PC-9 (cell line): ENCODE measurements around the gene SESN3. TPM values are rescaled to one million over a fixed set of nuclear protein-coding genes. Genes with fewer than 3 reads are reported as not detected.
"Not testable (repeated sequence)": the region's sequence is repeated elsewhere in the genome, so short reads cannot be mapped to it uniquely, and the experiment has no call there.

Experiments used
- BruUV-seq: library from RNA; stranded (reverse); fragments of 400-500 nt; replicated peaks from 2 replicates; lab custom pipeline; 2021; lab: Mats Ljungman, UMichigan
- CTCF ChIA-PET: fragments of 300-600 bp; sonication (Branson Sonifier 250); formaldehyde crosslinking; loops from one replicate; lab custom pipeline; 2022; ENCODE audit warnings: antibody characterized with exemption; lab: Charles Lee
- POLR2A ChIA-PET: fragments of 300-600 bp; sonication (Branson Sonifier 250); formaldehyde crosslinking; loops from one replicate; lab custom pipeline; 2022; ENCODE audit warnings: antibody characterized with exemption; ENCODE audit not compliant: unreplicated experiment; lab: Charles Lee
- DNase-seq, 2 experiments: peaks; one replicate each; pipeline versions ENCODE4 v3.0.0 to v3.0.0-alpha.2; 2015 to 2022; ENCODE audit warnings: mixed read lengths in 1 of 2
- H2AFZ ChIP-seq: fragments of 200-600 bp; sonication (generic); 2 replicates; pipeline ENCODE4 v1.8.1; 2017; ENCODE audit warnings: antibody characterized with exemption
- H3F3A ChIP-seq: fragments of 200-600 bp; sonication (generic); 2 replicates; pipeline ENCODE4 v1.8.1; 2017; ENCODE audit warnings: antibody characterized with exemption, mild to moderate bottlenecking, low read depth; ENCODE audit not compliant: insufficient read depth
- H3K27ac ChIP-seq: fragments of 200-600 bp; sonication (generic); 2 replicates; pipeline ENCODE4 v1.6.1; 2016; ENCODE audit warnings: mixed run types
- H3K27me3 ChIP-seq: fragments of 200-600 bp; sonication (generic); 2 replicates; pipeline ENCODE4 v1.6.1; 2016; ENCODE audit warnings: low read depth, mixed run types; ENCODE audit not compliant: insufficient read depth
- H3K36me3 ChIP-seq: fragments of 200-600 bp; sonication (generic); 2 replicates; pipeline ENCODE4 v1.6.1; 2016; ENCODE audit warnings: low read depth, mixed run types
- H3K4me1 ChIP-seq: fragments of 200-600 bp; sonication (generic); replicated peaks from 2 replicates; pipeline ENCODE4 v1.6.1; 2016; ENCODE audit warnings: mixed run types; ENCODE audit not compliant: insufficient read depth
- H3K4me2 ChIP-seq: fragments of 200-600 bp; sonication (generic); 2 replicates; pipeline ENCODE4 v1.6.1; 2017; ENCODE audit warnings: mixed run types
- H3K4me3 ChIP-seq: fragments of 200-600 bp; sonication (generic); 2 replicates; pipeline ENCODE4 v1.6.1; 2016; ENCODE audit warnings: mixed run types
- H3K79me2 ChIP-seq: fragments of 200-600 bp; sonication (generic); 2 replicates; pipeline ENCODE4 v1.6.1; 2017; ENCODE audit warnings: low read depth, mixed run types
- H3K9me2 ChIP-seq: fragments of 200-600 bp; sonication (generic); 2 replicates; pipeline ENCODE4 v1.8.1; 2017; ENCODE audit warnings: mild to moderate bottlenecking; ENCODE audit not compliant: insufficient read depth
- H3K9me3 ChIP-seq: fragments of 200-600 bp; sonication (generic); 2 replicates; pipeline ENCODE4 v1.8.1; 2016; ENCODE audit warnings: low read depth; ENCODE audit not compliant: insufficient read depth
- H4K20me1 ChIP-seq: fragments of 200-600 bp; sonication (generic); 2 replicates; pipeline ENCODE4 v1.8.1; 2017; ENCODE audit not compliant: insufficient read depth
- CTCF ChIP-seq: fragments of 200-600 bp; sonication (generic); conservative IDR thresholded peaks from 2 replicates; pipeline ENCODE4 v1.6.1; 2017; ENCODE audit warnings: mixed run types, antibody characterized with exemption, mild to moderate bottlenecking, moderate library complexity
- EZH2 ChIP-seq: fragments of 200-600 bp; sonication (generic); IDR thresholded peaks from 2 replicates; pipeline ENCODE4 v1.8.0; 2017; ENCODE audit warnings: antibody characterized with exemption, low read depth
- intact Hi-C: fragments of 100-400 bp; cut with micrococcal nuclease; formaldehyde crosslinking; loops from one replicate; pipeline ENCODE4 v1.10.0; 2022; ENCODE audit not compliant: unreplicated experiment
- total RNA-seq: library from RNA; stranded (reverse); gene quantifications from 2 replicates; pipeline ENCODE4 v1.2.3, GENCODE V29; 2021

SESN3 gene
- total RNA-seq, 1 experiment from 2014 or later, result 0.85 TPM

GRCh38 chr11:95277868-95278267 lies 46.9 kb upstream of the SESN3 start:
- Histone ChIP-seq H4K20me1 (no peaks in the 10 kb centered on the region), H3K9me2 (peaks cover 4% of the 10 kb centered on the region; the same call in 1 of the 2 replicates), H3K4me1 (no peaks in the 10 kb centered on the region), H3K4me3 (no peak overlapping the region), H3K9me3 (no peaks in the 10 kb centered on the region), H3F3A (no peaks in the 10 kb centered on the region), H2AFZ (no peak overlapping the region), H3K27me3 (no peaks in the 10 kb centered on the region), H3K4me2 (no peak overlapping the region), H3K36me3 (no peaks in the 10 kb centered on the region), H3K27ac (no peak overlapping the region), H3K79me2 (no peaks in the 10 kb centered on the region)
- no peak for DNase-seq
- no TSS peak for BruUV-seq
- no peak for TF ChIP-seq CTCF
- no peak for TF ChIP-seq EZH2
- ChIA-PET POLR2A (no interaction called here), CTCF (no interaction called here)
- intact Hi-C loops, result no loop called here

- POLR2A ChIA-PET, result no interaction called here
- H2AFZ ChIP-seq, result no peak overlapping the region
- BruUV-seq, result no TSS peak
- no peaks in the 10 kb centered on the region for H3F3A ChIP-seq
- H4K20me1 ChIP-seq, result no peaks in the 10 kb centered on the region
- no peaks in the 10 kb centered on the region for H3K9me3 ChIP-seq
- peaks cover 4% of the 10 kb centered on the region; the same call in 1 of the 2 replicates for H3K9me2 ChIP-seq
- no peak overlapping the region for H3K4me2 ChIP-seq
- no peaks in the 10 kb centered on the region for H3K4me1 ChIP-seq
- no peaks in the 10 kb centered on the region for H3K27me3 ChIP-seq
- DNase-seq, result no peak
- no peaks in the 10 kb centered on the region for H3K79me2 ChIP-seq
- no peak for TF ChIP-seq CTCF
- TF ChIP-seq EZH2, result no peak
- CTCF ChIA-PET, result interaction anchor here (0.6 kb wide), 1 partner anchor 466 kb away, joined by 5 read pairs; no protein-coding TSS in a partner anchor
- H3K4me3 ChIP-seq, result no peak overlapping the region
- H3K36me3 ChIP-seq, result no peaks in the 10 kb centered on the region
- no peak overlapping the region for H3K27ac ChIP-seq
- intact Hi-C loops, result no loop called here
These were observed 45.1 kb upstream of the SESN3 start for GRCh38 chr11:95276139-95276538.

- DNase-seq, H3K79me2 ChIP-seq, H3K36me3 ChIP-seq, H3K9me2 ChIP-seq, CTCF ChIA-PET, H3K4me1 ChIP-seq, H3K4me3 ChIP-seq, H2AFZ ChIP-seq, H3F3A ChIP-seq, H3K27ac ChIP-seq, POLR2A ChIA-PET, H3K27me3 ChIP-seq, H4K20me1 ChIP-seq, intact Hi-C loops, H3K4me2 ChIP-seq, H3K9me3 ChIP-seq, BruUV-seq: not testable (repeated sequence)
These were observed 42.6 kb upstream of the SESN3 start for GRCh38 chr11:95273618-95274017.
